Measurements from ENCODE around the gene TBX20.
"Not testable (repeated sequence)": the region's sequence is repeated elsewhere in the genome, so short reads cannot be mapped to it uniquely, and the experiment has no call there.

Gene TBX20

DNA sequence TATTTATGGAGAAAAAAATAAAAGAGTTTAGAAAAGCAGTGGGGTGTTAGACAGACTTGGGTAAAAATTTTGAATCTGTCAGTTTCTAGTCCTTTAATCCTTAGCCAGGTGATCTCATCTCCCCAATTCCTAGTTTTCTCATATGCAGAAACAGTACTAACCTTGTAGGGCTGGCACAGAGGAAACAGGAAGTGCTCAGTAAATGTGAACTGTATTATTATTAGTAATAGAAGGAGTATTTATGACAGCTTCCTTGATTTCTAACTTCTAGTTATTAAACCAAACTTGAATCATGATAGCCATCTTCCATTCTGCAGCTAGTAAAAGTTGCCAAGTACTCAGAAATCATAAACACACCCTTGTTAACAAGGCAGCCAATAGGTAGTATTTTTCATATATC is 12.5 kb downstream of the TBX20 start:
- H3K36me3 ChIP-seq (ENCODE audit: insufficient read depth, low read length) = no peaks in the 10 kb centered on the region
- no peaks in the 10 kb centered on the region for H3K4me1 ChIP-seq (ENCODE audit: insufficient read depth, low read length)
- no peak overlapping the region for H3K27ac ChIP-seq (ENCODE audit: low read depth, low read length)
- H3K4me3 ChIP-seq (ENCODE audit: low read length) = no peak overlapping the region
- no peak overlapping the region for H3K9ac ChIP-seq (ENCODE audit: low read depth, low read length)
- H3K9me3 ChIP-seq (ENCODE audit: insufficient read depth, low read depth, low read length) = no peaks in the 10 kb centered on the region
- peaks cover 28% of the 10 kb centered on the region for H3K27me3 ChIP-seq (ENCODE audit: insufficient read depth, low read length)

DNA sequence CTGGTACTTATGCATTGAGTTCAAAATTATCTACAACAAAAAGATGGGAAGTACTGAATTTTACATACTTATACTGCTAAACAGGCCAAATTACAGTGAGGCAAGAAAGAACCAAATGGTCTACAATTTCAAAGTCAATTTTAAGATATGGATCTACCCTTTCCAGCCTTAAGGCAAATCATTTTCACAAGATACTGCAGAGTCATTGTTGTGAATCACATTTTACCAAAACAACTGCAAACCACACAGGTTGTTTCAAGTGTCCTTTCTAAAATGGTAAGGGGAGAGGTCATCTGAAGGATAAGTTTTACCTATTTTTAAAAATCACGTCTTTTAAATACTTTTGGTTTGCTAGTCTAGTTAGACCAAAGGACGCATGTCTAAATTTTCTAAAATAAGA is 12.9 kb downstream of the TBX20 start:
- not testable (repeated sequence) for H3K36me3 ChIP-seq (ENCODE audit: insufficient read depth, low read length); H3K4me1 ChIP-seq (ENCODE audit: insufficient read depth, low read length); H3K27ac ChIP-seq (ENCODE audit: low read depth, low read length); H3K4me3 ChIP-seq (ENCODE audit: low read length); H3K9me3 ChIP-seq (ENCODE audit: insufficient read depth, low read depth, low read length); H3K9ac ChIP-seq (ENCODE audit: low read depth, low read length)
- WGBS = no CpG with 5 or more reads among the region's 2 CpGs
- peaks cover 23% of the 10 kb centered on the region for H3K27me3 ChIP-seq (ENCODE audit: insufficient read depth, low read length)

DNA sequence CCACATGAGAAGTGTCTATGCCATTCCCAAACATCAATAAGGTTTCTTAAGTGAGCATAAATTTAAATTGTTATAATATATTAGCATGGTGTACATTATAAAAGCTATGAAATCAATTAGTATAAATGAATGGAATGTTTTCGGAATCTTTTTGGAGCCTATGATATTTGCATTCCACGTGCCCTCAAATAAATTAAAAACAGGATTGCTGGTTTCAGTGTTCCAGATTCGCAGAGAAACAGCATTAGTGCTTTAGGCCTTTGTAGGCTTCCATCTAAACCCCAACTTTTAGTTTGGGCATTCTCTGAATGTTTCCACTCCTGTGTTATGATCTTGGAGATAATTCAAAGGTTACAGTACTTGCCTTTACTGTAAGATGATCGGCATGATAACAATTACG is 15.4 kb downstream of the TBX20 start:
- not testable (repeated sequence) for H3K4me1 ChIP-seq (ENCODE audit: insufficient read depth, low read length); H3K9me3 ChIP-seq (ENCODE audit: insufficient read depth, low read depth, low read length); H3K36me3 ChIP-seq (ENCODE audit: insufficient read depth, low read length); H3K9ac ChIP-seq (ENCODE audit: low read depth, low read length); H3K27me3 ChIP-seq (ENCODE audit: insufficient read depth, low read length); H3K27ac ChIP-seq (ENCODE audit: low read depth, low read length); H3K4me3 ChIP-seq (ENCODE audit: low read length)
- WGBS = 96% methylated on average over 4 of the region's 5 CpGs

DNA sequence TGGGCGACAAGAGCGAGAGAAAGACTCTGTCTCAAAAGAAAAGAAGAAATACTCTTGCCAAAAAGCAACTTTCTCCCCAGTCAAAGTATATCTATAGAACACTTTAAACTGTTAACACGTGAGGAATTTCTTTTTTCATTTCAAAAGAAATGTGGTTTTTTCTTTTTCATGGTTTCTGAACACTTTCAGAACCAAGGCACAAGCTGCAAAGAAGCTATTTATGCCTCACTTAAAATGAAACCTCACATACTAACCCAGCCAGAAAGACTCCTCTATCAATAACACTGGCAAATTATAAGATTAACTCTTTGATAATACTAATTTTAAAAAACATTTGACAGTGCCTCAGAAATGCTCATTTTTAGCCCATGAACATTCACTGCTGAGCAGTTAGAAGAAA is 20.9 kb downstream of the TBX20 start:
- H3K27ac ChIP-seq (ENCODE audit: low read depth, low read length) = no peak overlapping the region
- no peaks in the 10 kb centered on the region for H3K9me3 ChIP-seq (ENCODE audit: insufficient read depth, low read depth, low read length)
- no peaks in the 10 kb centered on the region for H3K4me1 ChIP-seq (ENCODE audit: insufficient read depth, low read length)
- no peaks in the 10 kb centered on the region for H3K36me3 ChIP-seq (ENCODE audit: insufficient read depth, low read length)
- no peak overlapping the region for H3K9ac ChIP-seq (ENCODE audit: low read depth, low read length)
- 100% methylated on average over 2 of the region's 3 CpGs for WGBS
- no peaks in the 10 kb centered on the region for H3K27me3 ChIP-seq (ENCODE audit: insufficient read depth, low read length)
- no peak overlapping the region for H3K4me3 ChIP-seq (ENCODE audit: low read length)

DNA sequence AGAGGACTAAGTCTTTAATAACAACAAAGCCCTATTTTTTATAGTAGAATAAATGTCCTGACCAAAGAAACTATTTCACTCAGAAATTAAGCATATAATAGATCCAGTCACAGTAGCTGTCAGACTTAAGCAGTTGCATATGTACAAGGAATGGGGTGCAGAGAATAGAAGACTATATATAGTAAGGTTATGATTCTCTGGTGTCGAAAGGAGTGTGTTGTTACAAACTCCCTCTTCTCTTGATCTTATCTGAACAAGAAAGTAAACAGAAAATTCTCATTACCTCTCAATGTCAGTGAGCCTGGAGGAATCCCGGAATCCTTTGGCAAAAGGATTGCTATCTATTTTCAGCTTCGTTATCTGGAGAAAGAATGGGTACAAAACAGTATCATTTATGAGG is 22.7 kb downstream of the TBX20 start:
- not testable (repeated sequence) for H3K27ac ChIP-seq (ENCODE audit: low read depth, low read length); H3K4me3 ChIP-seq (ENCODE audit: low read length); H3K9ac ChIP-seq (ENCODE audit: low read depth, low read length); H3K4me1 ChIP-seq (ENCODE audit: insufficient read depth, low read length); H3K36me3 ChIP-seq (ENCODE audit: insufficient read depth, low read length); H3K27me3 ChIP-seq (ENCODE audit: insufficient read depth, low read length); H3K9me3 ChIP-seq (ENCODE audit: insufficient read depth, low read depth, low read length)
- 91% methylated on average over 2 of the region's 3 CpGs for WGBS

DNA sequence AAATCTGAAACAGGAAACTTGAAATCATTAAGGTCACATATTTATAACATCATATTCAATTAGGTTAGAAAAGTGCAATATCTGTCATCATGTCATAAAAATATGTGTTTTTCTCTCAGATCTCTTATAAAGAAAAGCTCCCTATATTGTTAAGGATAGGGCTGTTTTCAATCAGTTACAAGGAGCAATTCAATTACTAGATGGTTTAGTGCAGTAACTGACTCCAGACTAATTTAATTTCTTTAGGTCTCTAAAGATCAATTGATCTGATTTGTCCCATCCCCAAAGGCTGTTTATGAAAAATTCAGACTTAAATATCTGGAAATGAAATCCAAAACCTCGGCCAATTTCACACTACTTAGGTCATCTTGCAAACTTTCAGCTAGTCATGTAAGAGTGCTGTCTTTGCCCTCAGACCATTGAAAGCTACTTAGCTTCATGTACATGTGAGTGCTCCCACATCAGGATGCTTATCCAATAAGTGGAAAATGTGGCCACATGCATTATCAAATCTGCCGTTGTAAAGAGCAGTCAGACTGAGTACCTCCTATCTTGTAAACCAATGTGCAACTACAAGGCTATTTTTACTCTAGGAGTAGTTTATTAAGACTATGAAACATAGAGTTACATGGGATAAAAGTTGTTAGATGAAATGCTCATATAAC is 24.7 kb downstream of the TBX20 start:
- H3K27ac ChIP-seq (ENCODE audit: low read depth, low read length); H3K9me3 ChIP-seq (ENCODE audit: insufficient read depth, low read depth, low read length); H3K9ac ChIP-seq (ENCODE audit: low read depth, low read length); H3K4me3 ChIP-seq (ENCODE audit: low read length); H3K27me3 ChIP-seq (ENCODE audit: insufficient read depth, low read length); H3K36me3 ChIP-seq (ENCODE audit: insufficient read depth, low read length); H3K4me1 ChIP-seq (ENCODE audit: insufficient read depth, low read length): not testable (repeated sequence)
- 100% methylated on average over 1 of the region's 2 CpGs for WGBS

DNA sequence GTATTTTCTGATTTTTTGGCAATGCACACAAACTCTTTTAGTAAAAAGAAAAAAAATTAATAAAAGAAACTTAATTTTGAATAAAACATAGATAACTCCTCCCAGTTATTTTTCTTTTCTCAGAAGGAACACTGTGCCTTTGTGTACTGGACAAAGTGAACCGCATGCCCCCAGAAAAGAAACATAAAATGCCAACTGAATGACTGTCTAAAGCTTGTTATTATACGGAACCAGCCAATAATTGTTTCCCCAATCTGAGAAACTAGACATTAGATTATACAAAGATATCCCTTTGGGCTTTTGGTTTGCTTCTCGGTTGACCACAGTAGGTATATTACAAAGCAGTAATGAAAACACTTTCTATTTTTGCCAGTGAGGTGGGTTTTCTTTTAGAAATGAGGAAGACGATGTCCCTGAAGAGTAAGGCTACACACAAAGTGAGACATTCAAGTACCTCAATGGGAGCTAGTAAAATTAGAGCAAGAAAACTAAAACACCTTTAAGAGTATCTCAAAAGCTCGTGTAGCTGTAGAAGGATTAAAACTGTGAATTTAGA is 25.3 kb downstream of the TBX20 start:
- not testable (repeated sequence) for H3K4me3 ChIP-seq (ENCODE audit: low read length); H3K9ac ChIP-seq (ENCODE audit: low read depth, low read length); H3K27ac ChIP-seq (ENCODE audit: low read depth, low read length); H3K36me3 ChIP-seq (ENCODE audit: insufficient read depth, low read length); H3K4me1 ChIP-seq (ENCODE audit: insufficient read depth, low read length); H3K27me3 ChIP-seq (ENCODE audit: insufficient read depth, low read length); H3K9me3 ChIP-seq (ENCODE audit: insufficient read depth, low read depth, low read length)
- 92% methylated on average over 2 of the region's 5 CpGs for WGBS

DNA sequence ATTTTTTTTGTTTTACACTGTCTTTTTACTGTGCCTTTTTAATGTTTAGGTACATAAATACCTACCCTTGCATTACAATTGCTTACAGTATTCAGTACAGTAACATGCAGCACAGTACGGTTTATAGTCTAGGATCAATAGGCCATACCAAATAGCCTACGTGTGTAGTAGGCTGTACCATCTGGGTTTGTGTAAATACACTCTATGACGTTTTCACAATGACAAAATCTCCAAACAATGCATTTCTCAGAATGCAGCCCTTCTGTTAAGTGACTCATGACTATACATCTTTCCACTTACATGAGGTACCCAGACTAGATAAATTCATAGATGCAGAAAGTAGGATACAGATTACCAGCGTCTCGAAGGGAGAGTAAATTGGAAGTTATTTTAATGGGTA is 26.5 kb downstream of the TBX20 start:
- not testable (repeated sequence) for H3K27ac ChIP-seq (ENCODE audit: low read depth, low read length); H3K4me1 ChIP-seq (ENCODE audit: insufficient read depth, low read length); H3K27me3 ChIP-seq (ENCODE audit: insufficient read depth, low read length); H3K4me3 ChIP-seq (ENCODE audit: low read length); H3K9me3 ChIP-seq (ENCODE audit: insufficient read depth, low read depth, low read length); H3K36me3 ChIP-seq (ENCODE audit: insufficient read depth, low read length); H3K9ac ChIP-seq (ENCODE audit: low read depth, low read length)
- WGBS = 92% methylated on average over 5 of the region's 5 CpGs

DNA sequence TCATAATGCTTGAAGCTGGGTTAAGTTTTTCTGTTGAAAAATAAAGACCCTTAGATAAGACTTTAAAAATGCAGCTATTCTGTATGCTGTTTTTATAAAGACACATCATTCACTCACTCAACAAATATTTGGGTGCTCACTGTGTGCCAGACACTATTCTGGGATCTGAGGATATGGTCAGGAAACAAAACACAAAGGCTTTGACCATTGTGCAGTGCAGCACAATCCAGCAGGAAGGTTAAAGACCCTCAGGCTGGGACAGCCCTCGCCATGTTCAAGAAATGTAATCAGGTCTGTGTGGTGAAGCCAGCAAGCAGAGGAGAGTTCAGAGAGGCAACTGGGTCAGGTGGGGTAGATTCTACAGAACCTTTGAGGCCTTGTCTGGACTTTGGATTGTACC is 31.5 kb downstream of the TBX20 start:
- not testable (repeated sequence) for H3K4me1 ChIP-seq (ENCODE audit: insufficient read depth, low read length)
- WGBS = 85% methylated on average over 1 of the region's 1 CpG

DNA sequence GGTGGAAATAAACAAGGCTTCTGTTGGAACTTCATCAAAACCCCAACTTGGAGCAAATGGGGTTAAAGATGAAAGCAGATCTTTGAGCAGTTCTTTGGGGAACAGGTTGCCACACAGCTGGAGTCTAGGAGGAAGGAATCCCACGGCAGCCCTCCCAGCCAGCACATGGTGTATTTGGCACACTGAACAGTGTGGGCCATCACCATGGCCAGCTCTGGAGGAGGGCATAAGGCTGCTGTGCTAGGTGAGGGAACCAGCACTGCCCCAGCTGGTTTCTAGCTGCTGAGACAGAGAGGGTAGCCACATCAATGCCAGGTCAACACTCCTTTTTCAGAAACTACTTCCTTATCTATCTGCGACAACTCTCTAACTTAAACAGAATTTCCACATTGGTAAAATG is 33.7 kb downstream of the TBX20 start:
- H3K9me3 ChIP-seq (ENCODE audit: insufficient read depth, low read depth, low read length); H3K4me3 ChIP-seq (ENCODE audit: low read length); H3K27ac ChIP-seq (ENCODE audit: low read depth, low read length); H3K4me1 ChIP-seq (ENCODE audit: insufficient read depth, low read length); H3K27me3 ChIP-seq (ENCODE audit: insufficient read depth, low read length); H3K9ac ChIP-seq (ENCODE audit: low read depth, low read length); H3K36me3 ChIP-seq (ENCODE audit: insufficient read depth, low read length): not testable (repeated sequence)
- 89% methylated on average over 2 of the region's 2 CpGs for WGBS

More for the DNA sequence above, 31.5 kb downstream of the TBX20 start:
- not testable (repeated sequence) for H3K27me3 ChIP-seq (ENCODE audit: insufficient read depth, low read length); H3K27ac ChIP-seq (ENCODE audit: low read depth, low read length); H3K9me3 ChIP-seq (ENCODE audit: insufficient read depth, low read depth, low read length); H3K9ac ChIP-seq (ENCODE audit: low read depth, low read length); H3K4me3 ChIP-seq (ENCODE audit: low read length); H3K36me3 ChIP-seq (ENCODE audit: insufficient read depth, low read length)

DNA sequence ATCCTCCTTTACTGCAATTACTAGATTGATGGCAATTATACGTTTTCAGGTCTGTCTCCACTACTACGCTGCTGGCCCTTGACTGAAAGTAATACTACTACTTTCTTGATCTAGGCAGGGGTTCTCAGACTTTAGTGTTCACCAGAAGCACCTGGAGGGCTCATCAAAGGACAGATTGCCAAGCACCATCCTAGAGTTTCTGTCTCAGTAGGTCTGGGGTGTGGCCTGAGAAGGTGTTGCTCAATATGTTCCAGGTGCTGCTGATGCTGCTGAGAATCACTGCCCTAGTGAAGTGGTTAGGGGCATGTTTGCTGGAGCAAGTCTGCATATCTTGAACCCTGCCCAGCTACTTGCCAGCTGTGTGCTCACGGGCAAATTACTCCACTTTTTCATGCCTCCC is 37.9 kb downstream of the TBX20 start:
- H3K27ac ChIP-seq (ENCODE audit: low read depth, low read length); H3K36me3 ChIP-seq (ENCODE audit: insufficient read depth, low read length); H3K4me1 ChIP-seq (ENCODE audit: insufficient read depth, low read length); H3K4me3 ChIP-seq (ENCODE audit: low read length); H3K9ac ChIP-seq (ENCODE audit: low read depth, low read length); H3K9me3 ChIP-seq (ENCODE audit: insufficient read depth, low read depth, low read length); H3K27me3 ChIP-seq (ENCODE audit: insufficient read depth, low read length): not testable (repeated sequence)
- 91% methylated on average over 2 of the region's 3 CpGs for WGBS

DNA sequence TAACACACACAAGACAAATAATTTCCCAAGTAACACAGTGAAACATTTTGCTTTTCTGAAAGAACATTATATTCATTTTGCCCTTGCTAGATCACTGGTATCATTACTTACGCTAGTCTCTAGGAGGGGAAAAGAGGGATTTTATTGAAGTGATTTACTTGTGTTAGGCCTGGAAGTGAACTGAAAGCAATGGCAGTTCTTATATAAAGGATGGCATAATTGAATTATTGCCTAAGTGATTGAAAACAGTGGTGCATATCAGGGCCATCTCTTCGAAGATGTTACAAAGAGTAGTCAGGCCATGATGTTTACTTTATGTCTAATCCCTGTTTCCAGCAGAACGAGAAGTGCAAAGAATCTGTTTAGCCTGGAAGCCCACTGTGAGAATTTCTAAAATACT is 38.8 kb downstream of the TBX20 start:
- H3K4me1 ChIP-seq (ENCODE audit: insufficient read depth, low read length); H3K27ac ChIP-seq (ENCODE audit: low read depth, low read length); H3K36me3 ChIP-seq (ENCODE audit: insufficient read depth, low read length); H3K27me3 ChIP-seq (ENCODE audit: insufficient read depth, low read length); H3K4me3 ChIP-seq (ENCODE audit: low read length); H3K9ac ChIP-seq (ENCODE audit: low read depth, low read length); H3K9me3 ChIP-seq (ENCODE audit: insufficient read depth, low read depth, low read length): not testable (repeated sequence)
- no CpG with 5 or more reads among the region's 3 CpGs for WGBS

Measured in HUES64 (cell line).